HG03060 (cell line): ENCODE data around the gene CNOT1.
"Not testable (repeated sequence)": the region's sequence is repeated elsewhere in the genome, so short reads cannot be mapped to it uniquely, and the experiment has no call there.

Experiments
- ATAC-seq: cut with Tn5 transposase; IDR thresholded peaks from one replicate; pipeline ENCODE4 v1.9.1; 2021; ENCODE audit warnings: low read depth, moderate number of reproducible peaks; ENCODE audit not compliant: unreplicated experiment

Gene CNOT1

GRCh38 chr16:58503863-58504688, 125.5 kb downstream of the CNOT1 start:
- no peak for ATAC-seq

- no peak for ATAC-seq
These were observed 126.3 kb downstream of the CNOT1 start for GRCh38 chr16:58503166-58503862.

DNA sequence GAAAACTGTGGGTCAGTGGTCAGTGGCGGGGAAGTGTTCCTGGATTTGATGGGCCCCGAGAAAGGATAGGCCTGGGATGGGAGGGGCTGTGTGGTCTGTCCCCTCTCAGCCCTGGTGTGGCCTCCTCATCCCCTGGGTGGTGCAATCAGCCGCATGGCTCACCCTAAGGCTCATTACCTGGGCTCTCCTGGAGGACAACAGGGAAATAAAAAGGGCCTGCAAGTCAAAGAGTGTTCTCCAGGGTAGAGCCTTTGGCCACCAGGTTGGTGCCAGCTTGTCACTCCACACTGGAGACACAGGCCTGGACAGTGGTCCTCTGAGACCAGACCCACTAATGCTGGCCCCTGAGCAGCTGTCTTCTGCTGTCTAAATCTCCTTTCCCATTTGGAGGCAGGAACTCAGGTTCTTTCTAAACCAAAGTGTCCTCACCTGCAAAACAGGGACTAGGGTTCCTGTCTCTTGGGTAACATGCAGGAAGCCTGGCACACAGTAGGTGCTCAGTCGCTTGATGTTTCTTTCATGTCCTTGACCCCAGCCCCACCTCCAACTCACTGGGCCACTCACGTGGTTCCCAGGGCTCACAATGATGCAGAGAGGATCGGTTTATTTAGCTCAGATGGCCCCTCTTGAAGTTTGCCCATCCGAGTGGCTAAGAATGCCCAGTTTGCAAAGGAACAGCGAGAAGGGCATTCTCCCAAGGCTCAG, 127.3 kb downstream of the CNOT1 start:
- ATAC-seq, result no peak

- ATAC-seq, result no peak
These were observed 128.1 kb downstream of the CNOT1 start for GRCh38 chr16:58501242-58502131.

- no peak for ATAC-seq
These were observed 129.0 kb downstream of the CNOT1 start for GRCh38 chr16:58500430-58501241.

- ATAC-seq, result peak; percentile 48
These were observed 129.8 kb downstream of the CNOT1 start, which contains the start of gene NDRG4 for GRCh38 chr16:58499615-58500351. NDRG4 (plus strand) TSS chr16:58500143; CDS start chr16:58500249, 106 bp downstream.

DNA sequence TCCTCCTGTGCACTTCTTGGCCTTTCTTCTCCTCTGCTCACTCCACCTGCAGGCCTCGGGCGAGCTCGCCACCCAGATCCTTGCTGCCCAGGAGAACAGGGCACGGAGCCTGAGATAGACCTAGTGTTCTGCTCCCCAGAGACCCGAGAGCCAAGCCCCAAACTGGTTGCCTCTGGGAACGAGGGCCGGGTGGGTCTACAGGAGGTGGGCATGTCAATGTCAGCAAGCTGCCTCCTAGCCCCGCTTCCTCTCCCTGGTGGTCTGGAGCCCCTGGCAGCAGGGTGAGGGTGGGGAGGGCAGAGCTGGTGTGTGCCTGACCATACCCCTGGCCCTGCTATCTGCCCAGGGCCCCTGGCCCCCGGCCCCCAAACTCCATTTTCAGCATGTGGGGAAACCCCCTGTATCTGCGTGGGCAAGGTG, 130.5 kb downstream of the CNOT1 start:
- ATAC-seq, result no peak

- no peak for ATAC-seq
These were observed 131.1 kb downstream of the CNOT1 start for GRCh38 chr16:58498341-58499091.

DNA sequence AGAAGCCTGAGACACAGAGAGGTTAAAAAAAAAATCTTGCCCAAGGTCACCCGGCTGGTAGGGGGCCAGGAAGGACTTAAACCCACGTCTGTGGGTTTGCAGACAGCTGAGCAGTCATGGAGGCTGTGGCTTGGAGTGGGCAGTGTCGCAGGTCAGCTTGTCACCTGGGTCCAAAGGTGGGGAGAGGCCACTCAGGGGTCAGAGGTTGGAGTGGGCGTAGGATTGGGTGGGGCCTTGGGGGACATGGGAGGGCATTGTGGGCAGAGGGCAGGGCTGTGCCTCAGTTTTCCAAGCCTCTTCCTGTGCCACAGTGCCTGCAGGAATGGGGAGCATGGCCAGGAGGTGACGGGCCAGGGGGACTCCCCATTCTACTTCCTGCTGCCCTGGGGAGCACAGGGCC, 131.7 kb downstream of the CNOT1 start:
- ATAC-seq, result no peak

- ATAC-seq, result no peak
These were observed 132.2 kb downstream of the CNOT1 start for GRCh38 chr16:58497468-58497867.

DNA sequence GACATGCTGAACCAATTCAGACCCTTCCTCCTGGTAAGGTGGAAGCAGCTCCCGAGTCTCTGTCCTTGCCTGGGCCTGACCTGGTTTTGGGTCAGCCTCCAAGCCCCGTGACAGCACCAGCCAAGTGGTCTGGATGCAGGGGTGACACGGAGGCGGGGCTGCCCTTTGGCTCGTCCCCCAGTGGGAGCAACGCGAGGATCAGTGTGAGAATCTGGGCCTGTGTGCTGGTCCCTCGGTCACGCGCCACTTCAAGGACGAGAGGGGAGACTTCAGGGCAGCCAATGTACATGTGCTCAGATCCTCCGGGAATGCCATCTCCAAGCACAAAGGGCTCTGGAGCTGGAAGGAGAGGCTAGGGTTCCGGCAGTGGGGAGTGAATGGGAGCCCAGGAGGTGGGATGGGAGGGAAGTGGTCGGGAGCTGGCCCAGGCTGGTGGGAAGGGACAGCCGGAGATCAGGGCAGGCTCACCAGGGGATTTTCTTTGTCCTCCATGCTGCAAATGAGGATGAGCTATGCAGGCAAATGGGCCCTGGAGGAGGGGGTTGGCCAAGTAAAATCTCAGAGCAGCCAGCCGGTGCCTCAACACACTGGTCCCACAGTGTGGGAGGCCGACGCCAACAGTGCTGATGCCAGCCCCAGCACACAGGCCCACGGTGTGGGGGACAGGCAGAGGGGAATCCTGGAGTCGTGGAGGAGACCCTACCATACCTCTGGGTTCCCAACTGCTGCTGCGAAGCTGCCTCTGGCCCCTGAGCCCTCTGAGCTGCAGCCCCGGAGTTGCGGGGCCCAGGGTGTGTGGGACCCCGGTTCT, 133.9 kb downstream of the CNOT1 start:
- ATAC-seq, result no peak

DNA sequence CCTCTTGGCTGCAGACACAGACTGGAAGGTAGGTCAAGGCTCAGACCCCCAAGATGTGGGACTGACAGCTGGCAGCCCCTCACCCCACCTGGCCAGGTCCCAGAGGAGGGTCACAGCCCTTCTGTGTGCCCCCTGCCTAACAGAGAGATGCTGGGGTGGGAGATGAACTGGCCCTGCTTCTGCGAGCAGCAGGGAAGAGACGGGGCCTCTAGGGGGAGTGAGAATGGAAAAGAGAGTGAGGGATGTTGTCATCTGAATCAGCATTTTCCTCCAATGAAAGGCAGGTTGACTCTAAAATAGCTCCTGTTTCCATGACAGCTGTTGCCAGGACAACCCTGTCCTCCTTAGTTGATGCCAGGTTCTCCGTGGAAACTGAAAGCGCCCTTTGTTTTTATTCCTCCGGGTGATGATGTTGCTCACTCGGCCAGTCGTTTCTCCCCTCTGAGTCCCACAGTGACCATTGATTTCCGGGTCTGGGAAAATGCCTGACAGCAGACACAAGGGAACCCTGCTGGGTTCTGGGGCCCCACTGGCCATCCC, 134.6 kb downstream of the CNOT1 start:
- peak; percentile 69 for ATAC-seq

GRCh38 chr16:58493756-58494431, 135.7 kb downstream of the CNOT1 start:
- no peak for ATAC-seq

GRCh38 chr16:58492735-58493134, 136.9 kb downstream of the CNOT1 start:
- ATAC-seq, result no peak

- ATAC-seq, result no peak
These were observed 137.6 kb downstream of the CNOT1 start for GRCh38 chr16:58492066-58492465.

DNA sequence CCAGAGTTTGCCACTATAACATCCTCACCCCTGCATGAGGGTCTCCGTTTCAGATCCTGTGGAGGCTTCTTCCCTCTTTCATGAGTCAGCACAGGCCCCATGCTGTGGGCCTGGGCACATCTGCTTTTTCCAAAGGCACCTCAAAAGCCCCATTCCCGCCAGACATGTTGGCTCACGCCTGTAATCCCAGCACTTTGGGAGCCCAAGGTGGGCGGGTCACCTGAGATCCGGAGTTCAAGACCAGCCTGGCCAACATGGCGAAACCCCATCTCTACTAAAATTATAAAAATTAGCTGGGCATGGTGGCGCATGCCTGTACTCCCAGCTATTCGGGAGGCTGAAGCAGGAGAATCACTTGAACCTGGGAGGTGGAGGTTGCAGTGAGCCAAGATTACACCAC, 139.1 kb downstream of the CNOT1 start:
- ATAC-seq, result not testable (repeated sequence)
